Measurements from ENCODE around the gene EPPIN.
"Not testable (repeated sequence)": the region's sequence is repeated elsewhere in the genome, so short reads cannot be mapped to it uniquely, and the experiment has no call there.

The EPPIN gene

DNA sequence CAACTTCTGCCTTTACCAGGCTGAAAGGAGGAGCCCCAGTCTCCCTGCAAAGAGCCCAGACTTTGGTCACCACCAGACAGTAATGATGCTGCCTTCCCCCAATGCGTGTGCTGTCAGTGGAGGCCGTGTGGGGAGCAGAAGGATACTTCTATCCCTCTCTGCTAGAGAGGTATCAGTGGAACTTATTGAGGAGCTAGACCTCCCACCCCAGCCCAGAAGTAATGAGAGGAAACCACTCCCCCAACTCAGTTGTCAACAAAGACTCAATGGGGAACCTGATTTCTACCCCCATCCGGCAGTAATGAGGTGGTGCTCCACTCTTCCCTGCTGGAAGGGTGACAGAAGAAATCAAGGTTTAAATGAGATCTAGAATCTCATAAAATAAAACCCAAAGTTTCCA, 36.3 kb upstream of the EPPIN start:
- no peak overlapping the region for H3K4me3 ChIP-seq (ENCODE audit: low read depth, low read length)
- TF ChIP-seq CTCF (IDR thresholded peaks at IDR 0.05; ENCODE audit: borderline replicate concordance, insufficient read depth, low read depth, low read length) = no peak

DNA sequence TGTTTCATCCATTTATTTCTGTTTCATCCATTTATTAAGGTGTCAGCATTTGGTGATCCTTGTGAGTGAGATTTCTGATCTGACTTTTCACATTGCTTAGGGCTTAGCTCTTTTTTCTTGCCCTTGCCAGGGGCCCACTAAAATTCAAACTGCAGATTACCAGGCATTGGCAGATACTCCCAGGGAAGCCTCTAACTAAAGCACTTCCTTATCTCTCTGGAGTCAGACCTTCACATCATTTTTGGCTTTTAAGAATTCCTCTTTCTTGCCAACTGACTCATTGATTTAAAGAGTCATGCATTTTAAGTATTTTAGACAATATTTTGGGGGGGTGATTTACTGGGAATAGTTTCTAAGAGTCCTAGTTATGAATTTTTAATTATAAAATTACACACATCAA, 34.5 kb upstream of the EPPIN start:
- H3K4me3 ChIP-seq (ENCODE audit: low read depth, low read length) = no peak overlapping the region
- TF ChIP-seq CTCF (IDR thresholded peaks at IDR 0.05; ENCODE audit: borderline replicate concordance, insufficient read depth, low read depth, low read length) = no peak

GRCh38 chr20:45579184-45579583, 32.0 kb upstream of the EPPIN start, which contains the start of gene WFDC8:
WFDC8 (minus strand) TSS chr20:45579284; CDS start chr20:45579247, 37 bp downstream.
- TF ChIP-seq CTCF (IDR thresholded peaks at IDR 0.05; ENCODE audit: borderline replicate concordance, insufficient read depth, low read depth, low read length) = no peak
- H3K4me3 ChIP-seq (ENCODE audit: low read depth, low read length) = no peak within 1 kb of the TSS

- TF ChIP-seq CTCF (IDR thresholded peaks at IDR 0.05; ENCODE audit: borderline replicate concordance, insufficient read depth, low read depth, low read length) = no peak
- H3K4me3 ChIP-seq (ENCODE audit: low read depth, low read length) = no peak overlapping the region
Observed at GRCh38 chr20:45578231-45578630, 31.0 kb upstream of the EPPIN start.

- TF ChIP-seq CTCF (IDR thresholded peaks at IDR 0.05; ENCODE audit: borderline replicate concordance, insufficient read depth, low read depth, low read length) = no peak
- H3K4me3 ChIP-seq (ENCODE audit: low read depth, low read length) = no peak overlapping the region
Observed at GRCh38 chr20:45576995-45577394, 29.8 kb upstream of the EPPIN start.

- no peak for TF ChIP-seq CTCF (IDR thresholded peaks at IDR 0.05; ENCODE audit: borderline replicate concordance, insufficient read depth, low read depth, low read length)
Observed at GRCh38 chr20:45575931-45576330, 28.7 kb upstream of the EPPIN start.

DNA sequence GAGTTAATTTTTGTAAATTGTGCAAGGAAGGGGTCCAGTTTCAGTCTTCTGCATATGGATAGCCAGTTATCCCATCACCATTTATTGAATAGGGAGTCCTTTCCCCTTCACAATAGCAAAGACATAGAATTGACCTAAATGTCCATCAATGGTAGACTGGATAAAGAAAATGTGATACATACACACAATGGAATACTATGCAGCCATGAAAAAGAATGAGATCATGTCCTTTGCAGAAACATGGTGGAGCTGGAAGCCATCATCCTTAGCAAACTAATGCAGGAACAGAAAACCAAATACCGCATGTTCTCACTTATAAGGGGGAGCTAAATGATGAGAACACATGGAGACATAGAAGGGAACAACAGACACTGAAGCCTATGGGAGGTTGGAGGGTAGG, 22.4 kb upstream of the EPPIN start:
- not testable (repeated sequence) for H3K4me3 ChIP-seq (ENCODE audit: low read depth, low read length)

More at GRCh38 chr20:45575931-45576330, 28.7 kb upstream of the EPPIN start:
- H3K4me3 ChIP-seq (ENCODE audit: low read depth, low read length) = no peak overlapping the region

DNA sequence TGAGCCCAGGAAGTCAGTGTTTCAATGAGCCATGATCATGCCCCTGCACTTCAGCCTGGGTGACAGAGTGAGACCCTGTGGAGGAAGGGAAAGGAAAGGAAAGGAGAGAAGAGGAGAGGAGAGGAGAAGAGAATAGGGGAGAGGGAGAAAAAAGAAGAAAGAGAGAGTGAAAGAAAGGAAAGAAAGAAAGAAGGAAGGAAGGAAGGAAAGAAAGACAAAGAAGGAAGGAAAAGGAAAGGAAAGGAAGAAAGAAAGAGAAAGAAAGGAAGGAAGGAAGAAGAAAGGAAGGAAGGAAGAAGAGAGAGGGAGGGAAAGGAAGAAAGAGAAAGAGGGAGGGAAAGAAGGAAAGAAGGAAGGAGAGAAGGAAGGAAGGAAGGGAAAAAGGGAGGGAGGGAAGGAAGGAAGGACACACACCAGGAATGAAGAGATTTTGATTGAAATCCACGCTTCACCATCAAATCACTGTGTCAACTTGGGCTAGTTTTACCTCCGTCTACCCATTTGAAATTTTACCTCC, 17.6 kb upstream of the EPPIN start:
- H3K4me3 ChIP-seq (ENCODE audit: low read depth, low read length) = no peak overlapping the region
- TF ChIP-seq CTCF (IDR thresholded peaks at IDR 0.05; ENCODE audit: borderline replicate concordance, insufficient read depth, low read depth, low read length) = no peak
